AG09309 (cell line): ENCODE data around the gene C1orf74.
"Not testable (repeated sequence)": the region's sequence is repeated elsewhere in the genome, so short reads cannot be mapped to it uniquely, and the experiment has no call there.

Experiments used
- DNase-seq: peaks from one replicate; pipeline ENCODE4 v3.0.0-alpha.2; 2010; ENCODE audit warnings: low read depth
- H3K4me3 ChIP-seq: 2 replicates; pipeline ENCODE4 v1.5.1; 2011; ENCODE audit warnings: mild to moderate bottlenecking, low read depth, low read length, moderate library complexity; ENCODE audit not compliant: control insufficient read depth
- CTCF ChIP-seq: IDR thresholded peaks from 2 replicates; pipeline ENCODE4 v1.5.1; 2011; ENCODE audit warnings: mild to moderate bottlenecking, low read depth, low read length, inconsistent platforms; ENCODE audit not compliant: insufficient read depth, control insufficient read depth; ENCODE audit errors: missing control alignments

The C1orf74 gene

GRCh38 chr1:209800984-209801834, 16.9 kb upstream of the C1orf74 start:
- DNase-seq: no peak

GRCh38 chr1:209797978-209798639, 13.8 kb upstream of the C1orf74 start:
- DNase-seq: no peak

More at GRCh38 chr1:209800984-209801834, 16.9 kb upstream of the C1orf74 start:
- no peak overlapping the region for H3K4me3 ChIP-seq
- no peak for TF ChIP-seq CTCF

GRCh38 chr1:209793711-209794110, 9.4 kb upstream of the C1orf74 start:
- DNase-seq, H3K4me3 ChIP-seq: not testable (repeated sequence)

More at GRCh38 chr1:209797978-209798639, 13.8 kb upstream of the C1orf74 start:
- peak; percentile 15 for TF ChIP-seq CTCF
- no peak overlapping the region for H3K4me3 ChIP-seq

GRCh38 chr1:209791920-209792319, 7.6 kb upstream of the C1orf74 start:
- TF ChIP-seq CTCF: no peak
- H3K4me3 ChIP-seq: no peak overlapping the region
- DNase-seq: no peak

- no peak overlapping the region for H3K4me3 ChIP-seq
- no peak for DNase-seq
- TF ChIP-seq CTCF: no peak
Measured at GRCh38 chr1:209790286-209791193, 6.2 kb upstream of the C1orf74 start.

GRCh38 chr1:209789245-209789644, 4.9 kb upstream of the C1orf74 start:
- DNase-seq: no peak
- H3K4me3 ChIP-seq: no peak overlapping the region
- TF ChIP-seq CTCF: no peak

- no peak for TF ChIP-seq CTCF
- no peak for DNase-seq
- no peak overlapping the region for H3K4me3 ChIP-seq
Measured at GRCh38 chr1:209787551-209787950, 3.2 kb upstream of the C1orf74 start.
